ELF-1 (cell line): ENCODE results near the gene RPS25.
"Not testable (repeated sequence)": the region's sequence is repeated elsewhere in the genome, so short reads cannot be mapped to it uniquely, and the experiment has no call there.

Source experiments
- DNase-seq: peaks from one replicate; pipeline ENCODE4 v3.0.0-alpha.2; 2016; ENCODE audit warnings: low read depth, low spot score

The RPS25 gene

DNA sequence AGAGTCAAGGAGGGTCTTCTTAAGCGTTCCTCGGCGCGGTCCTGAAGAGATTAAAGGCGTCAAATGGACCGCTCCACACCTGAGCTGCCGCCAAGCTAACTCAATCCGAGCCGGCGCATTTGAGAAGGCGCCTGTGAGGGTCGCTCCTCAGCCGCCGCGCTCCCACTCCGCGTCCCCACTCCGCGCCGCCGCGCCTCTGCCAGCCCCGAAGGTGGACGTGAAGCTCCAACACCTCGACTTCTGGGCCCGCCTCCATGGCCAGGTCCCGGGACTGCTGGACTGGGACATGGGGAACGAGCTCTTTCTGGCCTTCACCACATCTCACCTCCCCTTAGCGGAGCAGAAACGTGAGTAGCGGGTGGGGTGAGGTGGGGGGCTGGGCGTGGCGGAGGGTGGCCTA is 46.5 kb downstream of the RPS25 start, which contains the start of gene FOXR1:
Gene FOXR1 (plus strand): TSS at position 116 of the 400 bp plus-strand sequence. CDS start 171 bp downstream, at position 287.
- no peak for DNase-seq

DNA sequence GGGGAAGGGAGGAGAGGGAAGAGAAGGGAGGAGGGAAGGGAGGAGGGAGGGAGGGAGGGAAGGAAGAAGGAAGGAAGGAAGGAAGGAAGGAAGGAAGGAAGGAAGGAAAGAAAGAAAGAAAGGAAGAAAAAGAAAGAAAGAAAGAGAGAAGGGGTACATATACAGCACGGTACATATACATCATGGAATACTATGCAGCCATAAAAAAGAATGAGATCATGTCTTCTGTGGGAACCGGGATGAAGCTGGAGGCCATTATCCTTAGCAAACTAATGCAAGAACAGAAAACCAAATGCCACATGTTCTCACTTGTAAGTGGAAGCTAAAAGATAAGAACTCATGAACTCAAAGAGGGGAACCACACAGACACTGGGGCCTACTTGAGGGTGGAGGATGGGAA is 48.6 kb downstream of the RPS25 start:
- DNase-seq = not testable (repeated sequence)
